Smooth muscle cell (in vitro differentiated cells): ENCODE measurements around the gene RASSF10. TPM values are rescaled to one million over a fixed set of nuclear protein-coding genes. Genes with fewer than 3 reads are reported as not detected.

Source experiments
- DNase-seq: peaks from one replicate; lab custom pipeline; 2025; ENCODE audit not compliant: unreplicated experiment; lab: John Stamatoyannopoulos, UW
- H2AFZ ChIP-seq: fragments of 200-600 bp; sonication (generic); 2 replicates; pipeline ENCODE4 v1.6.0; 2016; ENCODE audit warnings: antibody characterized with exemption, low read depth, mild to moderate bottlenecking
- H3F3A ChIP-seq: fragments of 200-600 bp; sonication (generic); 2 replicates; pipeline ENCODE4 v1.6.0; 2017; ENCODE audit warnings: antibody characterized with exemption, low read depth
- H3K27ac ChIP-seq: fragments of 200-600 bp; sonication (generic); 2 replicates; pipeline ENCODE4 v1.5.1; 2016; ENCODE audit warnings: low read depth, mild to moderate bottlenecking
- H3K27me3 ChIP-seq: fragments of 200-600 bp; sonication (generic); 2 replicates; pipeline ENCODE4 v1.6.1; 2016; ENCODE audit warnings: low read depth, mild to moderate bottlenecking
- H3K36me3 ChIP-seq: fragments of 200-600 bp; sonication (generic); 2 replicates; pipeline ENCODE4 v1.5.1; 2016; ENCODE audit warnings: low read depth
- H3K4me1 ChIP-seq: fragments of 200-600 bp; sonication (generic); 2 replicates; pipeline ENCODE4 v1.5.1; 2016; ENCODE audit warnings: low read depth
- H3K4me2 ChIP-seq: fragments of 200-600 bp; sonication (generic); 2 replicates; pipeline ENCODE4 v1.6.0; 2016; ENCODE audit warnings: mild to moderate bottlenecking
- H3K4me3 ChIP-seq: fragments of 200-600 bp; sonication (generic); 2 replicates; pipeline ENCODE4 v1.5.1; 2016; ENCODE audit warnings: mild to moderate bottlenecking
- H3K79me2 ChIP-seq: fragments of 200-600 bp; sonication (generic); 2 replicates; pipeline ENCODE4 v1.6.0; 2016; ENCODE audit warnings: low read depth, mild to moderate bottlenecking
- H3K9ac ChIP-seq: fragments of 200-600 bp; sonication (generic); 2 replicates; pipeline ENCODE4 v1.6.0; 2016; ENCODE audit warnings: low read depth
- H3K9me3 ChIP-seq: fragments of 200-600 bp; sonication (generic); replicated peaks from 2 replicates; pipeline ENCODE4 v1.5.1; 2016; ENCODE audit warnings: low read depth
- H4K20me1 ChIP-seq: fragments of 200-600 bp; sonication (generic); 2 replicates; pipeline ENCODE4 v1.6.0; 2016; ENCODE audit warnings: low read depth
- CTCF ChIP-seq: fragments of 200-600 bp; sonication (generic); IDR thresholded peaks from 2 replicates; pipeline ENCODE4 v1.5.1; 2017; ENCODE audit warnings: borderline replicate concordance, mild to moderate bottlenecking, antibody characterized with exemption; ENCODE audit not compliant: insufficient read depth, poor library complexity, severe bottlenecking
- WGBS: methylation state at CpG from one replicate; pipeline ENCODE4 v1.1.7; 2016; ENCODE audit warnings: low lambda C conversion rate; 5-methylcytosine and 5-hydroxymethylcytosine counted together
- polyA plus RNA-seq: library from polyadenylated mRNA; unstranded; fragments of >200 nt; fragmentation: Nextera tagmentation; extraction: Ambion mirVana; gene quantifications from 2 replicates; pipeline ENCODE4 v1.2.1, GENCODE V29; 2016
- total RNA-seq: library from RNA; depleted of rRNA; stranded (reverse); fragments of >200 nt; gene quantifications from 2 replicates; pipeline ENCODE4 v1.2.3, GENCODE V29; 2014

Gene RASSF10
- total and polyA plus RNA-seq, 2 experiments from 2014 or later, result 2.2 TPM; not detected in 1

GRCh38 chr11:12968101-12968500 lies 41.0 kb upstream of the RASSF10 start:
- H3K79me2 ChIP-seq, result no peaks in the 10 kb centered on the region
- DNase-seq, result no peak
- no peaks in the 10 kb centered on the region for H3K9me3 ChIP-seq
- no peaks in the 10 kb centered on the region for H3K27me3 ChIP-seq
- TF ChIP-seq CTCF, result no peak
- no peaks in the 10 kb centered on the region for H3K36me3 ChIP-seq
- no peak overlapping the region for H2AFZ ChIP-seq
- H4K20me1 ChIP-seq, result no peaks in the 10 kb centered on the region
- no peaks in the 10 kb centered on the region for H3F3A ChIP-seq
- H3K4me3 ChIP-seq, result no peak overlapping the region
- H3K4me2 ChIP-seq, result no peak overlapping the region
- no peak overlapping the region for H3K9ac ChIP-seq
- WGBS, result 68% methylated on average over 1 of the region's 1 CpG
- no peak overlapping the region for H3K27ac ChIP-seq
- no peaks in the 10 kb centered on the region for H3K4me1 ChIP-seq

- Histone ChIP-seq H3K4me3 (no peak overlapping the region), H2AFZ (no peak overlapping the region), H3K9ac (no peak overlapping the region), H3K4me1 (no peaks in the 10 kb centered on the region), H3K27ac (no peak overlapping the region), H3K9me3 (no peaks in the 10 kb centered on the region), H3K4me2 (no peak overlapping the region), H3K36me3 (no peaks in the 10 kb centered on the region), H3F3A (no peaks in the 10 kb centered on the region), H4K20me1 (no peaks in the 10 kb centered on the region), H3K27me3 (no peaks in the 10 kb centered on the region), H3K79me2 (no peaks in the 10 kb centered on the region)
- no peak for TF ChIP-seq CTCF
- no peak for DNase-seq
- WGBS, result 80% methylated on average over 6 of the region's 6 CpGs
These were observed 40.3 kb upstream of the RASSF10 start for GRCh38 chr11:12968826-12969225.

GRCh38 chr11:12971955-12972354 lies 37.2 kb upstream of the RASSF10 start:
- H4K20me1 ChIP-seq, result no peaks in the 10 kb centered on the region
- H3F3A ChIP-seq, result no peaks in the 10 kb centered on the region
- no peak overlapping the region for H2AFZ ChIP-seq
- no peak for DNase-seq
- peaks cover 9% of the 10 kb centered on the region for H3K27me3 ChIP-seq
- no peak overlapping the region for H3K27ac ChIP-seq
- no peak overlapping the region for H3K4me3 ChIP-seq
- H3K9me3 ChIP-seq, result no peaks in the 10 kb centered on the region
- WGBS, result 92% methylated on average over 1 of the region's 1 CpG
- no peak overlapping the region for H3K4me2 ChIP-seq
- no peak for TF ChIP-seq CTCF
- no peaks in the 10 kb centered on the region for H3K4me1 ChIP-seq
- H3K9ac ChIP-seq, result no peak overlapping the region
- H3K36me3 ChIP-seq, result no peaks in the 10 kb centered on the region
- no peaks in the 10 kb centered on the region for H3K79me2 ChIP-seq

- DNase-seq, result no peak
- no peaks in the 10 kb centered on the region for H3K9me3 ChIP-seq
- no peaks in the 10 kb centered on the region for H3K36me3 ChIP-seq
- no peak overlapping the region for H3K27ac ChIP-seq
- TF ChIP-seq CTCF, result no peak
- H2AFZ ChIP-seq, result no peak overlapping the region
- no peaks in the 10 kb centered on the region for H3F3A ChIP-seq
- H3K79me2 ChIP-seq, result no peaks in the 10 kb centered on the region
- 96% methylated on average over 1 of the region's 1 CpG for WGBS
- H3K27me3 ChIP-seq, result peaks cover 9% of the 10 kb centered on the region
- no peak overlapping the region for H3K9ac ChIP-seq
- no peaks in the 10 kb centered on the region for H3K4me1 ChIP-seq
- H4K20me1 ChIP-seq, result no peaks in the 10 kb centered on the region
- no peak overlapping the region for H3K4me2 ChIP-seq
- no peak overlapping the region for H3K4me3 ChIP-seq
These were observed 35.5 kb upstream of the RASSF10 start for GRCh38 chr11:12973528-12974181.
